K562 (cell line): ENCODE results near the gene SLC25A11. TPM values are rescaled to one million over a fixed set of nuclear protein-coding genes. Genes with fewer than 3 reads are reported as not detected.
A peak's percentile ranks its signal among the peaks of the same experiment; 100 is the strongest.

ENCODE experiments used
- CHCHD3 ChIP-seq: fragments of 250-450 bp; sonication (Bioruptor Pico); IDR thresholded peaks from 2 replicates; pipeline ENCODE4 v2.1.2; 2022; ENCODE audit warnings: mild to moderate bottlenecking
- CREM ChIP-seq: IDR thresholded peaks from 2 replicates; pipeline ENCODE4 v1.6.1; 2014; ENCODE audit warnings: antibody characterized with exemption, low read depth
- ELF4 ChIP-seq: fragments of 450-650 bp; formaldehyde crosslinking; IDR thresholded peaks from 2 replicates; pipeline ENCODE4 v1.4.0; 2022; ENCODE audit warnings: missing genetic modification characterization
- HNRNPL ChIP-seq: fragments of 200-400 bp; formaldehyde crosslinking; IDR thresholded peaks from 2 replicates; pipeline ENCODE4 v1.6.1; 2017; ENCODE audit warnings: low read depth, mild to moderate bottlenecking, low read length
- NEUROD1 ChIP-seq: fragments of 150-350 bp; IDR thresholded peaks from 2 replicates; pipeline ENCODE4 v1.6.1; 2014; ENCODE audit warnings: borderline replicate concordance, low read length, low read depth; ENCODE audit not compliant: partially characterized antibody
- POLR2AphosphoS2 ChIP-seq: IDR thresholded peaks from 2 replicates; pipeline ENCODE4 v1.6.1; 2012; ENCODE audit warnings: low read length, improper control_type of control experiment
- POU5F1 ChIP-seq: fragments of 150-350 bp; IDR thresholded peaks from 2 replicates; pipeline ENCODE4 v1.6.1; 2014; ENCODE audit warnings: borderline replicate concordance, low read length, low read depth, mild to moderate bottlenecking; ENCODE audit not compliant: partially characterized antibody
- RCOR1 ChIP-seq, 2 experiments: IDR thresholded peaks; 2 replicates each; pipeline ENCODE4 v1.6.1; 2012; ENCODE audit warnings: low read depth in 2 of 2, low read length in 2 of 2, borderline replicate concordance in 1 of 2, improper control_type of control experiment in 1 of 2
- SMAD1 ChIP-seq: fragments of 150-350 bp; IDR thresholded peaks from 2 replicates; pipeline ENCODE4 v1.6.1; 2014; ENCODE audit warnings: low read length, low read depth; ENCODE audit not compliant: partially characterized antibody
- SRSF1 ChIP-seq: fragments of 200-400 bp; formaldehyde crosslinking; IDR thresholded peaks from 2 replicates; pipeline ENCODE4 v1.6.1; 2017; ENCODE audit warnings: mild to moderate bottlenecking, low read depth, low read length, moderate library complexity
- STAG1 ChIP-seq: sonication (generic); formaldehyde crosslinking; IDR thresholded peaks from 2 replicates; pipeline ENCODE4 v1.5.0; 2020; ENCODE audit warnings: missing genetic modification reagents, borderline replicate concordance
- STAT5A ChIP-seq: IDR thresholded peaks from 2 replicates; pipeline ENCODE4 v1.6.1; 2012; ENCODE audit warnings: low read length, inconsistent platforms, borderline replicate concordance
- TARDBP ChIP-seq: fragments of 450-650 bp; IDR thresholded peaks from 2 replicates; pipeline ENCODE4 v1.6.1; 2016
- ZBTB17 ChIP-seq: fragments of 450-650 bp; formaldehyde crosslinking; IDR thresholded peaks from 2 replicates; pipeline ENCODE4 v1.4.0; 2020; ENCODE audit warnings: mild to moderate bottlenecking
- ZBTB9 ChIP-seq: fragments of 450-650 bp; formaldehyde crosslinking; IDR thresholded peaks from 2 replicates; pipeline ENCODE4 v1.4.0; 2020; ENCODE audit warnings: mild to moderate bottlenecking, moderate library complexity
- ZNF174 ChIP-seq: fragments of 250-450 bp; sonication (Bioruptor Pico); IDR thresholded peaks from 2 replicates; pipeline ENCODE4 v1.4.0; 2020; ENCODE audit warnings: mild to moderate bottlenecking
- ZNF280B ChIP-seq: fragments of 250-450 bp; sonication (Bioruptor Pico); IDR thresholded peaks from 2 replicates; pipeline ENCODE4 v1.5.1; 2021; ENCODE audit warnings: mild to moderate bottlenecking
- ZNF311 ChIP-seq: fragments of 250-450 bp; sonication (Bioruptor Pico); IDR thresholded peaks from 2 replicates; pipeline ENCODE4 v1.4.0; 2020; ENCODE audit warnings: mild to moderate bottlenecking, moderate library complexity
- ZNF830 ChIP-seq: fragments of 250-450 bp; sonication (Bioruptor Pico); IDR thresholded peaks from 2 replicates; pipeline ENCODE4 v1.5.0; 2021; ENCODE audit warnings: mild to moderate bottlenecking
- ZSCAN32 ChIP-seq: fragments of 450-650 bp; formaldehyde crosslinking; IDR thresholded peaks from 2 replicates; pipeline ENCODE4 v1.4.0; 2020; ENCODE audit warnings: mild to moderate bottlenecking, moderate library complexity
- polyA plus RNA-seq, 8 experiments: library from polyadenylated mRNA; depleted of rRNA in 4 of 8; stranded (reverse) in 5 of 8; unstranded in 3 of 8; fragments of >200 nt; fragmentation: Nextera tagmentation in 2 of 8; fragmentation: Illumina TruSeq in 1 of 8; extraction: Ambion mirVana in 2 of 8; extraction: Trizol in 1 of 8; gene quantifications; 2 replicates each; pipeline versions ENCODE4 v1.2.1 to v1.2.3, GENCODE V29; 2011 to 2014; ENCODE audit warnings: inconsistent platforms in 1 of 8, missing spikeins in 1 of 8
- total RNA-seq, 7 experiments: library from RNA; depleted of rRNA in 6 of 7; stranded (reverse); fragments of >200 nt in 6 of 7; fragmentation: Illumina TruSeq in 2 of 7; extraction: Trizol in 2 of 7; gene quantifications; 2 replicates each; pipeline versions ENCODE4 v1.2.1 to v1.2.3, GENCODE V29; 2011 to 2021; ENCODE audit warnings: low replicate concordance in 1 of 7
- TF ChIP-seq, protein P1 (sequence below): fragments of 450-650 bp; formaldehyde crosslinking; IDR thresholded peaks from 2 replicates; pipeline ENCODE4 v1.4.0; 2022; ENCODE audit warnings: mild to moderate bottlenecking, moderate library complexity
- TF ChIP-seq, protein P2 (sequence below): fragments of 250-450 bp; sonication (Bioruptor Pico); IDR thresholded peaks from 2 replicates; pipeline ENCODE4 v1.5.0; 2020; ENCODE audit warnings: mild to moderate bottlenecking
- TF ChIP-seq, protein P3 (sequence below): sonication (generic); formaldehyde crosslinking; IDR thresholded peaks from 2 replicates; pipeline ENCODE4 v1.8.0; 2022; ENCODE audit warnings: missing genetic modification reagents, mild to moderate bottlenecking, moderate library complexity, borderline replicate concordance

SLC25A11 gene
- total and polyA plus RNA-seq, 9 of the 15 experiments (the other 6 are each of a cell fraction or from before 2014, with no cell fraction given), result 3.1 to 56.7 (median 32.9) TPM

DNA sequence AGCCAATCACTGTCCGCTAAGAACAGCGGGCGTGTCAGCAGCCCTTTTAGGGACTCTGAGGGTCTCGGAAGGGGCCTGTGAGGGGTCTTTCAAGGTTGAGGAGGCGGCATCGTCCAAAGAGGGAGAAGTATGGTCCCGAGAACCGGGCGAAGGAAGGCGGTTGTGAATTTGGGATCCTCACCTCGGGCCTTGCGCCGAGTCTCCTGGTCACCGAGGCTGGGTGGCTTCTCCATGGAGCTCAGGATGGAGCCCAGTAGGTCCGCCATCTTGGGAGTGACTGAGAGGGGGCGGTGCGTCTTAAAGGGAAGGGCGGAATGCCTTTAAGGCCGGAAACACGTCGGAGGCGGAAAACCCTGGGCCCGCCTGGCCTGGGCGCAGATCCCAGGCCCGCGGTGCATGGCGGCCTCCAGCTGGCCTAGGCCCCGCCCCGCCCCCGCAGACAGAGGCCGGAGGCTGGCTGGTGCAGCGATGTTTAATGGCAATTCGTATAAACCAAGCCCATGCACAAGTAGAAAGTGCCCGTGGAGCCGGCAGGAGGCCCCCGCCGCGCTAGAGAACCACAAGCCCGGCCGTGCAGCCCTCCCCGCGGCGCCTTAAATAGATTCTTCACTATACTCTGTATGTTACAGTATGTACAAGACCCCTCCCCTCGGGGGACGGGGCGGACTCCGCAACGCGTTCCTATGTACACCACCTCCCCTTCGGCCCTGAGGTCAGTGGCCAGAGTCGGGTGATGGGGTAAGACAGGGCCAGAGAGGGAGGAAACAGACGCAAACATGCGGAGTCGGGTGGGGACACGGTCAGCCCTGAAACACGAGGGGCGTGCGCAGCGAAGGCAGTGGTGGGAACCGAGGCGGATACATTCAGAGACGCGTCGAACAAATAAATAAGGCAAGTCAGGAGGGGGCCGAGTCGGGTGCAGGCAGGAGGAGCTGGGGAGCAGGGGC is 28.0 kb upstream of the SLC25A11 start, which contains the start of gene SPAG7 (continued):
- TF ChIP-seq CHCHD3 (CRISPR knock-in tag) (no peak), SMAD1 (peak; percentile 44), ZNF174 (CRISPR knock-in tag) (no peak), CREM (no peak), ZSCAN32 (no peak), TARDBP (no peak), ZNF280B (no peak), POLR2AphosphoS2 (peak; percentile 95), POU5F1 (no peak), ELF4 (CRISPR knock-in tag) (no peak), STAG1 (no peak), ZBTB9 (CRISPR knock-in tag) (no peak), HNRNPL (no peak), ZNF311 (CRISPR knock-in tag) (no peak), STAT5A (no peak), ZNF830 (CRISPR knock-in tag) (no peak), ZBTB17 (CRISPR knock-in tag) (no peak), RCOR1 (IDR thresholded peaks at IDR 0.05; ENCODE audit: borderline replicate concordance in 1 of 2, low read depth in 2 of 2, low read length in 2 of 2) (no peak; a peak in 1 of 4 replicates), SRSF1 (no peak), NEUROD1 (no peak)
- TF ChIP-seq, protein P1, sequence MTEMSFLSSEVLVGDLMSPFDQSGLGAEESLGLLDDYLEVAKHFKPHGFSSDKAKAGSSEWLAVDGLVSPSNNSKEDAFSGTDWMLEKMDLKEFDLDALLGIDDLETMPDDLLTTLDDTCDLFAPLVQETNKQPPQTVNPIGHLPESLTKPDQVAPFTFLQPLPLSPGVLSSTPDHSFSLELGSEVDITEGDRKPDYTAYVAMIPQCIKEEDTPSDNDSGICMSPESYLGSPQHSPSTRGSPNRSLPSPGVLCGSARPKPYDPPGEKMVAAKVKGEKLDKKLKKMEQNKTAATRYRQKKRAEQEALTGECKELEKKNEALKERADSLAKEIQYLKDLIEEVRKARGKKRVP (CRISPR knock-in tag), result no peak
- TF ChIP-seq, protein P2, sequence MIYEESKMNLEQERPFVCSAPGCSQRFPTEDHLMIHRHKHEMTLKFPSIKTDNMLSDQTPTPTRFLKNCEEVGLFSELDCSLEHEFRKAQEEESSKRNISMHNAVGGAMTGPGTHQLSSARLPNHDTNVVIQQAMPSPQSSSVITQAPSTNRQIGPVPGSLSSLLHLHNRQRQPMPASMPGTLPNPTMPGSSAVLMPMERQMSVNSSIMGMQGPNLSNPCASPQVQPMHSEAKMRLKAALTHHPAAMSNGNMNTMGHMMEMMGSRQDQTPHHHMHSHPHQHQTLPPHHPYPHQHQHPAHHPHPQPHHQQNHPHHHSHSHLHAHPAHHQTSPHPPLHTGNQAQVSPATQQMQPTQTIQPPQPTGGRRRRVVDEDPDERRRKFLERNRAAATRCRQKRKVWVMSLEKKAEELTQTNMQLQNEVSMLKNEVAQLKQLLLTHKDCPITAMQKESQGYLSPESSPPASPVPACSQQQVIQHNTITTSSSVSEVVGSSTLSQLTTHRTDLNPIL (CRISPR knock-in tag), result no peak
- TF ChIP-seq, protein P3, sequence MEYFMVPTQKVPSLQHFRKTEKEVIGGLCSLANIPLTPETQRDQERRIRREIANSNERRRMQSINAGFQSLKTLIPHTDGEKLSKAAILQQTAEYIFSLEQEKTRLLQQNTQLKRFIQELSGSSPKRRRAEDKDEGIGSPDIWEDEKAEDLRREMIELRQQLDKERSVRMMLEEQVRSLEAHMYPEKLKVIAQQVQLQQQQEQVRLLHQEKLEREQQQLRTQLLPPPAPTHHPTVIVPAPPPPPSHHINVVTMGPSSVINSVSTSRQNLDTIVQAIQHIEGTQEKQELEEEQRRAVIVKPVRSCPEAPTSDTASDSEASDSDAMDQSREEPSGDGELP (CRISPR knock-in tag), result peak; percentile 99
